ENCODE results near the gene NAP1L5. TPM values are rescaled to one million over a fixed set of nuclear protein-coding genes. Genes with fewer than 3 reads are reported as not detected.

The NAP1L5 gene
- total RNA-seq, 2 experiments from 2014 or later: 4.9 to 5.2 TPM

- ChIA-PET POLR2A (no interaction called here), CTCF (interaction anchor here (1.2 to 1.3 kb wide), 2 partner anchors 120 to 133 kb away, joined by 5 to 20 read pairs; no protein-coding TSS in a partner anchor)
- intact Hi-C loops (cut with DNase I, micrococcal nuclease): loop anchor here (1.0 to 5.0 kb wide), 4 partner anchors 67 to 138 kb away; partner anchors contain the start of genes HERC3 (in 1 of the 2) and PYURF (in 1 of the 2)
- no peaks in the 10 kb centered on the region for H3K9me3 Mint-ChIP-seq (ENCODE audit: low read depth)
- H3K27me3 Mint-ChIP-seq: no peaks in the 10 kb centered on the region
- DNase-seq (no peak), ATAC-seq (no peak)
- peaks cover 7% of the 10 kb centered on the region for H3K4me1 Mint-ChIP-seq
- H3K36me3 Mint-ChIP-seq (ENCODE audit: low read depth): peaks cover 29% of the 10 kb centered on the region
- no peak overlapping the region for H3K4me3 Mint-ChIP-seq
- H3K27ac Mint-ChIP-seq: no peak overlapping the region
Observed at GRCh38 chr4:88659890-88660208, 37.8 kb downstream of the NAP1L5 start.

- Mint-ChIP-seq H3K9me3 (ENCODE audit: low read depth) (no peaks in the 10 kb centered on the region), H3K27me3 (no peaks in the 10 kb centered on the region), H3K4me3 (no peak overlapping the region), H3K4me1 (peaks cover 7% of the 10 kb centered on the region), H3K27ac (no peak overlapping the region), H3K36me3 (ENCODE audit: low read depth) (peaks cover 28% of the 10 kb centered on the region)
- POLR2A ChIA-PET: no interaction called here
- DNase-seq (peak; percentile 54), ATAC-seq (peak; percentile 81)
- intact Hi-C loops (cut with DNase I, micrococcal nuclease): loop anchor here (1.0 to 5.0 kb wide), 4 partner anchors 66 to 137 kb away; partner anchors contain the start of genes HERC3 (in 1 of the 2) and PYURF (in 1 of the 2)
- CTCF ChIA-PET: interaction anchor here (0.6 to 1.3 kb wide), 11 partner anchors 9 to 490 kb away, joined by 3 to 20 read pairs (median 5); partner anchors contain the start of gene HERC3
Observed at GRCh38 chr4:88659055-88659889, 38.4 kb downstream of the NAP1L5 start.

GRCh38 chr4:88655226-88655625 is 42.4 kb downstream of the NAP1L5 start:
- intact Hi-C loops (cut with DNase I, micrococcal nuclease): loop anchor here in 1 of 2 experiments (5.0 kb wide), 1 partner anchor 133 kb away; the partner anchor contains the start of gene PYURF
- Mint-ChIP-seq H3K4me3 (no peak overlapping the region), H3K9me3 (ENCODE audit: low read depth) (no peaks in the 10 kb centered on the region), H3K27ac (no peak overlapping the region), H3K4me1 (peaks cover 34% of the 10 kb centered on the region), H3K36me3 (ENCODE audit: low read depth) (peaks cover 22% of the 10 kb centered on the region), H3K27me3 (no peaks in the 10 kb centered on the region)
- CTCF ChIA-PET: interaction anchor here (0.7 to 1.7 kb wide), 3 partner anchors 18 to 116 kb away, joined by 3 to 6 read pairs (median 3); no protein-coding TSS in a partner anchor
- POLR2A ChIA-PET: no interaction called here
- ATAC-seq (no peak), DNase-seq (no peak)

- no peak for ATAC-seq
- Mint-ChIP-seq H3K9me3 (ENCODE audit: low read depth) (no peaks in the 10 kb centered on the region), H3K36me3 (ENCODE audit: low read depth) (peaks cover 25% of the 10 kb centered on the region), H3K27me3 (no peaks in the 10 kb centered on the region), H3K4me1 (peaks cover 46% of the 10 kb centered on the region), H3K27ac (peak overlapping the region; percentile 45), H3K4me3 (no peak overlapping the region)
- intact Hi-C loops (cut with DNase I, micrococcal nuclease): no loop called here
- ChIA-PET CTCF (interaction anchor here (1.0 to 1.4 kb wide), 3 partner anchors 10 to 60 kb away, joined by 3 to 5 read pairs (median 4); no protein-coding TSS in a partner anchor), POLR2A (interaction anchor here (0.7 kb wide), 1 partner anchor 11 kb away, joined by 5 read pairs; no protein-coding TSS in a partner anchor)
- DNase-seq: no peak
Observed at GRCh38 chr4:88653371-88653946, 44.2 kb downstream of the NAP1L5 start.

GRCh38 chr4:88649716-88650115 is 47.9 kb downstream of the NAP1L5 start:
- Mint-ChIP-seq H3K4me3 (no peak overlapping the region), H3K36me3 (ENCODE audit: low read depth) (peaks cover 13% of the 10 kb centered on the region), H3K27me3 (no peaks in the 10 kb centered on the region), H3K4me1 (peaks cover 76% of the 10 kb centered on the region), H3K9me3 (ENCODE audit: low read depth) (peaks cover 3% of the 10 kb centered on the region), H3K27ac (no peak overlapping the region)
- CTCF ChIA-PET: interaction anchor here (1.0 to 1.8 kb wide), 6 partner anchors 9 to 110 kb away, joined by 3 to 6 read pairs (median 4); no protein-coding TSS in a partner anchor
- POLR2A ChIA-PET: no interaction called here
- no peak for ATAC-seq
- intact Hi-C loops (cut with DNase I, micrococcal nuclease): no loop called here
- no peak for DNase-seq

- Mint-ChIP-seq H3K36me3 (ENCODE audit: low read depth) (peaks cover 6% of the 10 kb centered on the region), H3K4me1 (peaks cover 64% of the 10 kb centered on the region), H3K27me3 (no peaks in the 10 kb centered on the region), H3K9me3 (ENCODE audit: low read depth) (peaks cover 4% of the 10 kb centered on the region), H3K4me3 (no peak overlapping the region), H3K27ac (no peak overlapping the region)
- CTCF ChIA-PET: interaction anchor here (0.6 to 0.7 kb wide), 2 partner anchors 13 to 105 kb away, joined by 4 read pairs; no protein-coding TSS in a partner anchor
- intact Hi-C loops (cut with DNase I, micrococcal nuclease): no loop called here
- DNase-seq (no peak), ATAC-seq (peak; percentile 52)
- POLR2A ChIA-PET: interaction anchor here (0.8 kb wide), 1 partner anchor 145 kb away, joined by 3 read pairs; no protein-coding TSS in a partner anchor
Observed at GRCh38 chr4:88646528-88647280, 50.9 kb downstream of the NAP1L5 start.

GRCh38 chr4:88645994-88646393 is 51.6 kb downstream of the NAP1L5 start:
- ChIA-PET CTCF (interaction anchor here (0.6 to 0.7 kb wide), 2 partner anchors 12 to 105 kb away, joined by 4 read pairs; no protein-coding TSS in a partner anchor), POLR2A (interaction anchor here (0.8 kb wide), 1 partner anchor 146 kb away, joined by 3 read pairs; no protein-coding TSS in a partner anchor)
- no peak overlapping the region for H3K4me3 Mint-ChIP-seq
- DNase-seq (no peak), ATAC-seq (peak; percentile 73)
- peaks cover 6% of the 10 kb centered on the region for H3K36me3 Mint-ChIP-seq (ENCODE audit: low read depth)
- H3K9me3 Mint-ChIP-seq (ENCODE audit: low read depth): peaks cover 4% of the 10 kb centered on the region
- H3K4me1 Mint-ChIP-seq: peaks cover 63% of the 10 kb centered on the region
- no peaks in the 10 kb centered on the region for H3K27me3 Mint-ChIP-seq
- intact Hi-C loops (cut with DNase I, micrococcal nuclease): no loop called here
- peak overlapping the region; percentile 6 for H3K27ac Mint-ChIP-seq

Other genes with a start within 250 kb of the NAP1L5 start
- 10 to 100 TPM; 21.1 TPM for gene HERC5, start 240.7 kb downstream of the NAP1L5 start, total RNA-seq
- gene PYURF, start 174.1 kb downstream of the NAP1L5 start, total RNA-seq: 10 to 100 TPM; 27.3 to 44.1 TPM
- 10 to 100 TPM; 26.2 to 41.8 TPM for gene HERC3, start 105.3 kb downstream of the NAP1L5 start, total RNA-seq

Measured in activated CD4-positive, alpha-beta T cell treated with anti-CD3 and anti-CD28 coated beads for 36 hours (primary cell).